Naive thymus-derived CD4-positive, alpha-beta T cell (primary cell): ENCODE data around the gene MED12L. TPM values are rescaled to one million over a fixed set of nuclear protein-coding genes. Genes with fewer than 3 reads are reported as not detected.

Source experiments
- ATAC-seq: fragments of 150-1000 bp; cut with Tn5 transposase; 2 replicates; pipeline ENCODE4 v1.10.0; 2021; ENCODE audit warnings: mild to moderate bottlenecking, moderate library complexity
- CTCF ChIA-PET: fragments of 350-600 bp; sonication (Branson Sonifier 250); formaldehyde crosslinking; loops from one replicate; lab custom pipeline; 2021; ENCODE audit warnings: antibody characterized with exemption; lab: Charles Lee
- POLR2A ChIA-PET: fragments of 350-600 bp; sonication (Branson Sonifier 250); formaldehyde crosslinking; loops from one replicate; lab custom pipeline; 2021; ENCODE audit warnings: antibody characterized with exemption, inconsistent platforms; lab: Charles Lee
- DNase-seq, 9 donors: peaks; one replicate each; pipeline versions ENCODE4 v3.0.0 to v3.0.0-alpha.2; 2020 to 2022; ENCODE audit warnings: mixed read lengths in 1 of 9
- H3K27ac ChIP-seq: one replicate; pipeline ENCODE4 v1.7.0; 2013; ENCODE audit warnings: mild to moderate bottlenecking, low read depth, low read length, moderate library complexity
- H3K27me3 ChIP-seq, 2 donors: one replicate each; pipeline ENCODE4 v1.7.0; 2013; ENCODE audit warnings: low read length in 2 of 2, mild to moderate bottlenecking in 2 of 2, moderate library complexity in 2 of 2; ENCODE audit not compliant: control insufficient read depth in 2 of 2, insufficient read depth in 2 of 2
- H3K36me3 ChIP-seq, 3 experiments: 1 replicate in 2 of 3; 2 replicates in 1 of 3; pipeline ENCODE4 v1.7.0; 2013; ENCODE audit warnings: low read length in 3 of 3, mild to moderate bottlenecking in 3 of 3, moderate library complexity in 1 of 3; ENCODE audit not compliant: insufficient read depth in 3 of 3, control insufficient read depth in 2 of 3
- H3K4me1 ChIP-seq, 2 donors: one replicate each; pipeline ENCODE4 v1.7.0; 2013; ENCODE audit warnings: low read length in 2 of 2, mild to moderate bottlenecking in 2 of 2, moderate library complexity in 1 of 2; ENCODE audit not compliant: control insufficient read depth in 2 of 2, insufficient read depth in 2 of 2
- H3K4me3 ChIP-seq: 2 replicates; pipeline ENCODE4 v1.7.0; 2013; ENCODE audit warnings: mild to moderate bottlenecking, low read length
- H3K9me3 ChIP-seq, 3 experiments: 1 replicate in 2 of 3; 2 replicates in 1 of 3; pipeline ENCODE4 v1.7.0; 2013; ENCODE audit warnings: low read length in 3 of 3; ENCODE audit not compliant: control insufficient read depth in 2 of 3
- H3K27ac Mint-ChIP-seq, 9 donors: one replicate each; pipeline ENCODE4 v1.8.0; 2020 to 2022; ENCODE audit warnings: mixed read lengths in 9 of 9, mild to moderate bottlenecking in 8 of 9, moderate library complexity in 5 of 9, inconsistent platforms in 2 of 9
- H3K27me3 Mint-ChIP-seq, 5 donors: one replicate each; pipeline ENCODE4 v1.8.0; 2021 to 2022; ENCODE audit warnings: mixed read lengths in 5 of 5, mild to moderate bottlenecking in 1 of 5
- H3K36me3 Mint-ChIP-seq, 5 donors: one replicate each; pipeline ENCODE4 v1.8.0; 2020 to 2022; ENCODE audit warnings: mixed read lengths in 5 of 5, mild to moderate bottlenecking in 3 of 5, inconsistent platforms in 1 of 5
- H3K4me1 Mint-ChIP-seq, 7 donors: one replicate each; pipeline ENCODE4 v1.8.0; 2020 to 2022; ENCODE audit warnings: mixed read lengths in 7 of 7, mild to moderate bottlenecking in 3 of 7, inconsistent platforms in 1 of 7
- H3K4me3 Mint-ChIP-seq, 10 donors: one replicate each; pipeline ENCODE4 v1.8.0; 2020 to 2022; ENCODE audit warnings: mild to moderate bottlenecking in 10 of 10, mixed read lengths in 10 of 10, moderate library complexity in 6 of 10, inconsistent platforms in 2 of 10
- H3K9me3 Mint-ChIP-seq, 11 donors: one replicate each; pipeline ENCODE4 v1.8.0; 2020 to 2022; ENCODE audit warnings: mixed read lengths in 11 of 11, mild to moderate bottlenecking in 4 of 11, inconsistent platforms in 1 of 11, moderate library complexity in 1 of 11
- intact Hi-C, 2 donors: fragments of 100-400 bp; cut with micrococcal nuclease; formaldehyde crosslinking; loops; one replicate each; pipeline ENCODE4 v1.15.1; 2023
- polyA plus RNA-seq, 2 donors: library from polyadenylated mRNA; unstranded; fragments of 300-500 nt; fragmentation: Illumina TruSeq; gene quantifications; one replicate each; pipeline ENCODE4 v1.2.3, GENCODE V29; 2021
- total RNA-seq, 6 experiments: library from RNA in 5 of 6; stranded (reverse) in 5 of 6; gene quantifications; 1 replicate in 5 of 6; 2 replicates in 1 of 6; pipeline ENCODE4 v1.2.3 and lab custom pipeline; 2021 to 2026

MED12L gene
- total and polyA plus RNA-seq, 7 experiments from 2014 or later: 0.32 to 4.9 (median 0.68) TPM; not detected in 2

DNA sequence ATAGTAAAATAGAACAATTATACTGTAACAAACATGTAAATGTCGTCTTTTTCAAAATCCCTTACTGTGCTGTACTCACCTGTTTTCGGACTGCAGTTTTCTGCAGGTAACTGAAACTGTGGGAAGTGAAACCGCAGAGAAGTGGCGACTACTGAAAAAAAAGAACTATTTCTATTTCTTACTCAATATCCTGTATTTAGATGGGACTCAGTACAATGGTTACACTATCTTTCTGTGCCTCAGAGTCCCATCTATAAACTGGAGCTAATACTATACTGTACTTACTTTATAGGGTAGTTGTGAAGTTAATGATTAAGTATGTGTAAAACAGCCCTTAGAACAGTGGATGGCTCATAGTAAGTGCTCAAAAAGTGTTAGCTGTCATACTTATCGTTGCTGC is 313.4 kb downstream of the MED12L start:
- no peak overlapping the region for H3K4me3 Mint-ChIP-seq
- peaks cover 0 to 11% (median 0%) of the 10 kb centered on the region in 5 donors for H3K27me3 Mint-ChIP-seq
- ChIA-PET CTCF (no interaction called here), POLR2A (no interaction called here)
- no peak for DNase-seq
- Histone ChIP-seq H3K4me1 (no peaks in the 10 kb centered on the region), H3K4me3 (no peak overlapping the region), H3K36me3 (no peaks in the 10 kb centered on the region), H3K27me3 (no peaks in the 10 kb centered on the region), H3K27ac (no peak overlapping the region), H3K9me3 (no peaks in the 10 kb centered on the region)
- no peaks in the 10 kb centered on the region for H3K4me1 Mint-ChIP-seq
- no peak overlapping the region for H3K27ac Mint-ChIP-seq
- H3K36me3 Mint-ChIP-seq: no peaks in the 10 kb centered on the region
- H3K9me3 Mint-ChIP-seq: no peaks in the 10 kb centered on the region
- intact Hi-C loops: no loop called here
- no peak for ATAC-seq

DNA sequence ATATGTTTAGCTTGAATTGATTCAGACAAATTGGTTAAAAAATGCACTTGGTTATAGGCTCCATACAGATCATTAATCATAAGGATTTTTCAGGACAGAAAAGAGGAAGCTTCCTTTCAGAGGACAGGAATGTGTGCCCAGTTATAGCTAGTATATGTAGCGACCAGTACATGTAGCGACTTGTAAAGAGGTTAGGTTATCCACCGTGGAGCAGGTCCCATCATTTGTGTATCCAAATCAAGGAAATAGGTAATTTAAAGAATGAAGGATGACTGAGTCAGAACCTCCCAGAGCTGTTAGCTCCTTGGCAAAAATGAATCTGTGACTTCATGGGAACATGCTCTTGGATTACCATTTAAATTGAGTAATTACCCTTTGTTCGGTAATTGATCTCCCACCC is 314.9 kb downstream of the MED12L start:
- H3K9me3 Mint-ChIP-seq: no peaks in the 10 kb centered on the region
- POLR2A ChIA-PET: no interaction called here

DNA sequence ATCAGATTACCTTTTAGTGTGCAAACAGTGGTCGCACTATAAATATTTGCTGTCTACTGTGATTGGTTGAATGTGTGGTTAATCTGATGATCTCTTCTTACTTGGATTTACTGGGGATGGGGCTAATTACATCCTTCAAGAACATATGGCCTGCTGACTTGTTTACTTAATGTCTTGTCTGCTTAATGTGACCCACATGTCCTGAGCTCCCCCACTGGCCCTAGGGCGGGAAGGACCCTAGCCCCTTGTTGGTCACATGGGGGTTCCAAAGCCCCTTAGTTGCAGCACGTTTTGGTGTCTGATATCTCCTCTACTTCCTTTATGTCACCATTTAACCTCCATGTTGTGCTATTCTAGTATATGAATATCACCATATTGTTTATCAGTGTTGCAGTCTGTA is 316.9 kb downstream of the MED12L start:
- no peak overlapping the region for H3K4me3 ChIP-seq
- no peak for DNase-seq
- no peaks in the 10 kb centered on the region for H3K36me3 ChIP-seq
- ChIA-PET CTCF (no interaction called here), POLR2A (no interaction called here)
- H3K27me3 Mint-ChIP-seq: peaks cover 0 to 20% (median 11%) of the 10 kb centered on the region in 5 donors
- H3K27ac ChIP-seq: no peak overlapping the region
- H3K4me3 Mint-ChIP-seq: no peak overlapping the region
- H3K9me3 Mint-ChIP-seq: no peaks in the 10 kb centered on the region
- no peaks in the 10 kb centered on the region for H3K36me3 Mint-ChIP-seq
- no peaks in the 10 kb centered on the region for H3K4me1 Mint-ChIP-seq
- intact Hi-C loops: no loop called here
- H3K27ac Mint-ChIP-seq: no peak overlapping the region
- no peaks in the 10 kb centered on the region for H3K9me3 ChIP-seq
- H3K4me1 ChIP-seq: no peaks in the 10 kb centered on the region
- H3K27me3 ChIP-seq: no peaks in the 10 kb centered on the region
- ATAC-seq: no peak

More for the DNA sequence above, 314.9 kb downstream of the MED12L start:
- peaks cover 0 to 11% (median 8%) of the 10 kb centered on the region in 5 donors for H3K27me3 Mint-ChIP-seq
- no peaks in the 10 kb centered on the region for H3K36me3 Mint-ChIP-seq
- no peak for DNase-seq
- Histone ChIP-seq H3K4me1 (no peaks in the 10 kb centered on the region), H3K27me3 (no peaks in the 10 kb centered on the region), H3K27ac (no peak overlapping the region), H3K9me3 (no peaks in the 10 kb centered on the region), H3K36me3 (no peaks in the 10 kb centered on the region), H3K4me3 (no peak overlapping the region)
- CTCF ChIA-PET: no interaction called here
- intact Hi-C loops: no loop called here
- ATAC-seq: no peak
- no peaks in the 10 kb centered on the region for H3K4me1 Mint-ChIP-seq
- no peak overlapping the region for H3K27ac Mint-ChIP-seq
- H3K4me3 Mint-ChIP-seq: no peak overlapping the region

DNA sequence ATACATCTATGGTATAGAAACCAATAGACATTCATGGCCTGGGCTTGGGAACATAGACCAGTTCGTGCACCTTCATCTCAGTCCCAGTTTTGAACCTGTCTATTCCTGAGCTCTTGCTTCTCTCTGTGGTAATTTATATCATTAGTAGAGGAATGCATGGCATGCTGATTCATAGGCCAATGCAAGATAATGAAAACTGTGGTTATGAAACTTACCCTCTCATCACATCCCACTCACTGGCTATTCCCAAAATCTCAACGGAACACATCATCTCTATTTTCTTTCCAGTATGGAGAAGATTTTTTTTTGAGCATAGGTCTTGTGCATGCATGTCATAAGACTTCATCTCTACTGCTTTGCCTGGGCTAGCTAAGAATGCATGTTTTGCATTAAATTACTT is 317.8 kb downstream of the MED12L start:
- H3K4me1 ChIP-seq: no peaks in the 10 kb centered on the region
- H3K4me3 Mint-ChIP-seq: no peak overlapping the region
- H3K9me3 Mint-ChIP-seq: no peaks in the 10 kb centered on the region
- no peaks in the 10 kb centered on the region for H3K9me3 ChIP-seq
- H3K27ac ChIP-seq: no peak overlapping the region
- CTCF ChIA-PET: no interaction called here
- H3K27me3 Mint-ChIP-seq: peaks cover 0 to 20% (median 11%) of the 10 kb centered on the region in 5 donors
- intact Hi-C loops: no loop called here
- no peak for ATAC-seq
- H3K36me3 ChIP-seq: no peaks in the 10 kb centered on the region
- DNase-seq: no peak
- H3K36me3 Mint-ChIP-seq: no peaks in the 10 kb centered on the region
- no peaks in the 10 kb centered on the region for H3K27me3 ChIP-seq
- H3K4me3 ChIP-seq: no peak overlapping the region
- H3K27ac Mint-ChIP-seq: no peak overlapping the region
- H3K4me1 Mint-ChIP-seq: no peaks in the 10 kb centered on the region
- POLR2A ChIA-PET: no interaction called here

DNA sequence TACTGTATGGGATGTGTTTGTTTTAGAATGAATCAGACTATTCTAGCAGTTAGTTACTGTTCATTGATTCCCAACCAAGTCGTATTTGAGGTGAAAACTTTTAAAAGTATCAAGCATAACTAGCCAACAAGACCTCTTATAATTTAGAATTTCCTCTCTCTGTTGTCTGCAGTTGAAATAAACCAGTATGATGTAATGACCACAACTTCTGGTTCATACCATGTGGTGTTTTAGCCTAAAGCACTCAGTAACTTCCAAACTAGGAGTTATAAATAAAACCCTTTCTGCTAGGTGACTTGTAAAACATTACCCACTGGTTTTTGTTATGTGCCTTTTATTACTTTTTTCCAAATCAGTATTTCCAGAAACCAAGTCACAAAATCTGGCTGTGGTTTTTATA is 318.9 kb downstream of the MED12L start:
- Histone ChIP-seq H3K27me3 (no peaks in the 10 kb centered on the region), H3K9me3 (no peaks in the 10 kb centered on the region), H3K4me1 (no peaks in the 10 kb centered on the region), H3K27ac (no peak overlapping the region), H3K36me3 (no peaks in the 10 kb centered on the region), H3K4me3 (no peak overlapping the region)
- CTCF ChIA-PET: no interaction called here
- Mint-ChIP-seq H3K4me3 (no peak overlapping the region), H3K9me3 (no peaks in the 10 kb centered on the region), H3K36me3 (no peaks in the 10 kb centered on the region), H3K4me1 (no peaks in the 10 kb centered on the region), H3K27me3 (peaks cover 0 to 20% (median 11%) of the 10 kb centered on the region in 5 donors), H3K27ac (no peak overlapping the region)
- POLR2A ChIA-PET: no interaction called here
- intact Hi-C loops: no loop called here
- ATAC-seq: no peak
- DNase-seq: no peak

DNA sequence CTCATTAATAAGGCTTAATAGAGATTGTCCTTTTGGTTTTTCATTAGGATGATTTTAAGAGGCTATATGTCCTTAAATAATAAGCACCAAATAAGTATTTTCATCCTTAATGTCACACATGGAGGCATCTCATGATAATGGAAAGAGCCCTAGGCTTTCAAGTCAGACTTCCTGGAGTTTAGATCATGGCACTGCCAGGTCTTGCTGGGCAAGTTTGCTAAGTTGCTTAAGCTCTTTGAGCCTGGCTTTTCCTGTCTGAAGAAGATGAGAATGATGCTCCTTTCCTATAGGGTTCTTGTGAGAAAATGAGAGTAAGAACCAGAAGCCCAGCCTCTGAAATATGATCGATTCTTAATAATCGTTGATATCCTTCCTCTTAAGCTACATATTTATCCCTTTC is 322.5 kb downstream of the MED12L start:
- Histone ChIP-seq H3K27ac (no peak overlapping the region), H3K4me1 (no peaks in the 10 kb centered on the region), H3K36me3 (no peaks in the 10 kb centered on the region), H3K9me3 (no peaks in the 10 kb centered on the region), H3K4me3 (no peak overlapping the region), H3K27me3 (no peaks in the 10 kb centered on the region)
- H3K27ac Mint-ChIP-seq: no peak overlapping the region
- DNase-seq (no peak), ATAC-seq (no peak)
- no peak overlapping the region for H3K4me3 Mint-ChIP-seq
- H3K9me3 Mint-ChIP-seq: peaks cover 0 to 3% (median 0%) of the 10 kb centered on the region in 11 donors
- no peaks in the 10 kb centered on the region for H3K4me1 Mint-ChIP-seq
- peaks cover 0 to 25% (median 8%) of the 10 kb centered on the region in 5 donors for H3K27me3 Mint-ChIP-seq
- intact Hi-C loops: no loop called here
- ChIA-PET POLR2A (no interaction called here), CTCF (no interaction called here)
- no peaks in the 10 kb centered on the region for H3K36me3 Mint-ChIP-seq

DNA sequence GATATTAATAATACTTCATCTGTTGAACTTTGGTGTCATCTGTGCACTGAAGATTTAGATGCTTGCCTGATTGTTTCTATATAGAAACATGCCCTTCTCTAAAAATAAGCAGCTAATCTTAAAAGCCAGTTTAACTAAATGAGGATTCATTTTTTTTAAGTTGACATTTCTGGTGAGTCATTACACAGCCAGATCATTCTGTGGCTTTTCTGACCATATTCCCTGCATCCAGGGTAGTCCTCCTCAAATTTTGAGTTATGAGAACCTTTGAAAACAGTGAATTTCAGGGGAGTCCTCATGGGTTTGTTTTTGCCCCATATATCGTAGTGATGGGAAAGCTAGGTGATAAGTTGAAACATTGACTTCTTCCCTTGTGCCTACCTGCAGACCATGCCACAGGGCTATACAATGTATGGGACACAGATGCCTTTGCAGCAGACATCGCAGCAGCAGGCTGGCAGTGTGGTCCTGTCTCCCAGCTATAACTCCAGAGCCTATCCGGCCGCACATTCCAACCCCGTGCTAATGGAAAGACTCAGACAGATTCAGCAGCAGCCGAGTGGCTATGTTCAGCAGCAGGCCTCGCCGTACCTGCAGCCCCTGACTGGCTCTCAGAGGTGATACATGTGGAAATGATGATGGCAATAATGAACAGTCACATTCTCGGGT is 325.6 kb downstream of the MED12L start:
- CTCF ChIA-PET: no interaction called here
- H3K36me3 ChIP-seq: no peaks in the 10 kb centered on the region
- H3K4me1 ChIP-seq: no peaks in the 10 kb centered on the region
- no peaks in the 10 kb centered on the region for H3K9me3 ChIP-seq
- DNase-seq (no peak), ATAC-seq (no peak)
- no peak overlapping the region for H3K4me3 Mint-ChIP-seq
- no peak overlapping the region for H3K27ac ChIP-seq
- H3K36me3 Mint-ChIP-seq: no peaks in the 10 kb centered on the region
- no peak overlapping the region for H3K27ac Mint-ChIP-seq
- H3K4me3 ChIP-seq: no peak overlapping the region
- H3K4me1 Mint-ChIP-seq: no peaks in the 10 kb centered on the region
- intact Hi-C loops: no loop called here
- POLR2A ChIA-PET: no interaction called here
- H3K27me3 ChIP-seq: no peaks in the 10 kb centered on the region
- H3K27me3 Mint-ChIP-seq: peaks cover 0 to 19% (median 8%) of the 10 kb centered on the region in 5 donors
- H3K9me3 Mint-ChIP-seq: peaks cover 0 to 3% (median 0%) of the 10 kb centered on the region in 11 donors
